ENCODE measurements around the gene CORO7. TPM values are rescaled to one million over a fixed set of nuclear protein-coding genes. Genes with fewer than 3 reads are reported as not detected.
A peak's percentile ranks its signal among the peaks of the same experiment; 100 is the strongest.

CORO7 gene
- total RNA-seq, 4 donors from 2014 or later, result 18.8 to 29.6 (median 25.7) TPM

DNA sequence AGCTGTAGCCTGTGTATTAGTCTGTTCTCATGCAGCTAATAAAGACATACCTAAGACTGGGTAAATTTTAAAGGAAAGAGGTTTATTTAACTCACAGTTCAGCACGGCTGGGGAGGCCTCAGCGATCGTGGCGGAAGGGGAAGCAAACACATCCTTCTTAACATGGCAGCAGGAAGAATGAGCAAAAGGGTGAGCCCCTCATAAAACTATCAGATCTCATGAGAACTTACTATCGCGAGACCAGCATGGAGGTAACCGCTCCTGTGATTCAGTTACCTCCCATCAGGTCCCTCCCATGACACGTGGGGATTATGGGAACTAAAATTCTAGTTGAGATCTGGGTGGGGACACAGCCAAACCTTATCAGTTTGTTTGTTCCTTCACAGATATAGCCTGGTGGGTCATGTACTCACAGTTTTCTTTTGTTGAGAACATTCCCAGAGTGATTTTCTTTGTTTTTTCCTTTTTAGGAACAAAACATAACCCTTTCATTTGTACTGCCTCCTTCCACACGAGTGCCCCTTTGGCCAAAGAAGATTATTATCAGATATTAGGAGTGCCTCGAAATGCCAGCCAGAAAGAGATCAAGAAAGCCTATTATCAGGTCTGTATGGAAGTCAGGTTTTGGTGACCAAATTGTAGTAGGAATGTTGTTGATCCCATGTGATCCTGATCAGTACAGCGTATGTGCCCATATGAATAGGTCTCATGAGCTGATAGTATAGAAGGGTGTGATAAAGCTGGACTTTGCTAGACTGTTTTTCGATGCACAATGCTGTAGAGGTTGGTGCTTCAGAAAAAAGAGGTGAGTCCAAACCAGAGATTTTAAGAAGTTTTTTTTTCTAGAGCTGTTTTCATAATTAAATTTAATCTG, 17.8 kb upstream of the CORO7 start:
- no peaks in the 10 kb centered on the region for H3K9me3 ChIP-seq
- 85% methylated on average over 12 of the region's 12 CpGs for WGBS
- no peak overlapping the region for H3K27ac ChIP-seq
- H3K4me3 ChIP-seq, result no peak overlapping the region
- H3K27me3 ChIP-seq, result no peaks in the 10 kb centered on the region
- TF ChIP-seq POLR2AphosphoS5 (IDR thresholded peaks at IDR 0.05) (no peak), POLR2A (IDR thresholded peaks at IDR 0.05) (no peak), EP300 (IDR thresholded peaks at IDR 0.05) (no peak)
- TF ChIP-seq, protein P1, sequence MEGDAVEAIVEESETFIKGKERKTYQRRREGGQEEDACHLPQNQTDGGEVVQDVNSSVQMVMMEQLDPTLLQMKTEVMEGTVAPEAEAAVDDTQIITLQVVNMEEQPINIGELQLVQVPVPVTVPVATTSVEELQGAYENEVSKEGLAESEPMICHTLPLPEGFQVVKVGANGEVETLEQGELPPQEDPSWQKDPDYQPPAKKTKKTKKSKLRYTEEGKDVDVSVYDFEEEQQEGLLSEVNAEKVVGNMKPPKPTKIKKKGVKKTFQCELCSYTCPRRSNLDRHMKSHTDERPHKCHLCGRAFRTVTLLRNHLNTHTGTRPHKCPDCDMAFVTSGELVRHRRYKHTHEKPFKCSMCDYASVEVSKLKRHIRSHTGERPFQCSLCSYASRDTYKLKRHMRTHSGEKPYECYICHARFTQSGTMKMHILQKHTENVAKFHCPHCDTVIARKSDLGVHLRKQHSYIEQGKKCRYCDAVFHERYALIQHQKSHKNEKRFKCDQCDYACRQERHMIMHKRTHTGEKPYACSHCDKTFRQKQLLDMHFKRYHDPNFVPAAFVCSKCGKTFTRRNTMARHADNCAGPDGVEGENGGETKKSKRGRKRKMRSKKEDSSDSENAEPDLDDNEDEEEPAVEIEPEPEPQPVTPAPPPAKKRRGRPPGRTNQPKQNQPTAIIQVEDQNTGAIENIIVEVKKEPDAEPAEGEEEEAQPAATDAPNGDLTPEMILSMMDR (IDR thresholded peaks at IDR 0.05), result no peak
- no peaks in the 10 kb centered on the region for H3K4me1 ChIP-seq
- DNase-seq (ENCODE audit: low spot score in 2 of 2), result no peak
- H3K36me3 ChIP-seq, result peaks cover 48% of the 10 kb centered on the region

DNA sequence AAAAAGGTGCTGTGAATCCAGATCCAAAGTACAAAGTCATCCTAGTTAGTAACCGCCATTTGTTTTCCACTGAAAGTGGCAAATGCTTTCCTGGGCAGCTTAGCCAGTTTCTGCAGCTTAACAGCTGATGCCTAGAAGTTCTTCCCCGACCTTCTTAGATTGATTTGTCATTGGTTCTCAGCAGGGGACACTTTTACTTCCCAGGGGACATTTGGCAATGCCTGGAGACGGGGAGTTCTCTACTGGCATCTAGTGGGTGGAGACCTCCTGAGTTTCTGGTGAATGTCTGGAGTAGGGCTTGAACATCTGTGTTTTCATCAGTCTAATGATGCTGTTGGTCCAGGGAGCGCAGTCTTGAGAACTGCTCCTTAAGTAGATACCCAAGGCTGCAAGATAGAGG, 16.8 kb upstream of the CORO7 start:
- WGBS, result 83% methylated on average over 4 of the region's 4 CpGs
- no peak for DNase-seq (ENCODE audit: low spot score in 2 of 2)
- no peak overlapping the region for H3K27ac ChIP-seq
- TF ChIP-seq POLR2AphosphoS5 (IDR thresholded peaks at IDR 0.05), result no peak
- no peak for TF ChIP-seq EP300 (IDR thresholded peaks at IDR 0.05)
- TF ChIP-seq, protein P1 (IDR thresholded peaks at IDR 0.05), result no peak
- no peak for TF ChIP-seq POLR2A (IDR thresholded peaks at IDR 0.05)
- no peaks in the 10 kb centered on the region for H3K27me3 ChIP-seq
- no peak overlapping the region for H3K4me3 ChIP-seq
- no peaks in the 10 kb centered on the region for H3K9me3 ChIP-seq
- peaks cover 4% of the 10 kb centered on the region for H3K4me1 ChIP-seq
- peaks cover 41% of the 10 kb centered on the region for H3K36me3 ChIP-seq

DNA sequence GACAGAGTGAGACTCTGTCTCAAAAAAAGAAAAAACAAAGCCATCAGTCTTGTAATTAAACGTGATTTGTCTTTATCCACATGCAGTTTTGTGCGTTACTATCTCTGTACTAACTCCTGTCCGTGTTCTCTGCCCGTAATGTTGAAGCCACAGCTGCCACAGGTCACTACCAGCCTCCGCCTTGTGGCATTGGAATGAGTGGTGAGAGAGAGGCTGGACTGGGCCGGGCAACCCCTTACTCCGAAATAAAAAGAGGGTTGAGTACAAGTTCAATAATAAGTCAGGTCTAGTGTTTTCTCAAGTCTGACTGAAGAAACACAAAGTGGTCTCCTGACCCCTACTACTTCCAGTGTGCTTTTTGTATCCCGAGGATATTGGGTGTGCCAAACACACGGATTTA, 14.6 kb upstream of the CORO7 start:
- Histone ChIP-seq H3K4me3 (no peak overlapping the region), H3K27ac (no peak overlapping the region), H3K9me3 (no peaks in the 10 kb centered on the region), H3K36me3 (peaks cover 19% of the 10 kb centered on the region), H3K4me1 (peaks cover 24% of the 10 kb centered on the region), H3K27me3 (no peaks in the 10 kb centered on the region)
- TF ChIP-seq POLR2AphosphoS5 (IDR thresholded peaks at IDR 0.05) (no peak), EP300 (IDR thresholded peaks at IDR 0.05) (no peak), POLR2A (IDR thresholded peaks at IDR 0.05) (no peak)
- TF ChIP-seq, protein P1 (IDR thresholded peaks at IDR 0.05), result no peak
- WGBS, result 87% methylated on average over 9 of the region's 9 CpGs
- DNase-seq (ENCODE audit: low spot score in 2 of 2), result no peak

DNA sequence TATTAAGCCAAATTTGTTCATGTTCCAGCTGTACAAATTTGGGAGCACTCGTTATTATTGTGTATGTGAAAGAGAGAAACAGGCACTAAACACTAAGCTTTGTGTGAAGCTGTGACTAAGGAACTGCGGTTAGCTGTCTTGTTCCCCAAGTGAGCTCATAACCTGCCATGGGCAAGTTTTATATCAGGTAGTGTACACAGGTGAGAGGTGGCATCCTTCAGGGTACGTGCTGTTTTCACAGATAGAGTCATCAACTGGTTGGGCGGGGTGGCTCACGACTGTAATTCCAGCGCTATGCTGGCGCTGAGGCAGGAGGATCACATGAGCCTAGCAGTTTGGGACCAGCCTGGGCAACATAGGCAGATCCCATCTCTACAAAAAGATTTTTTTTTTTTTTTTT, 12.1 kb upstream of the CORO7 start:
- H3K27ac ChIP-seq, result no peak overlapping the region
- H3K4me1 ChIP-seq, result peaks cover 30% of the 10 kb centered on the region
- WGBS, result 69% methylated on average over 7 of the region's 7 CpGs
- H3K9me3 ChIP-seq, result no peaks in the 10 kb centered on the region
- no peaks in the 10 kb centered on the region for H3K36me3 ChIP-seq
- H3K27me3 ChIP-seq, result no peaks in the 10 kb centered on the region
- no peak for DNase-seq (ENCODE audit: low spot score in 2 of 2)
- no peak overlapping the region for H3K4me3 ChIP-seq
- no peak for TF ChIP-seq EP300 (IDR thresholded peaks at IDR 0.05)
- no peak for TF ChIP-seq POLR2AphosphoS5 (IDR thresholded peaks at IDR 0.05)
- TF ChIP-seq, protein P1 (IDR thresholded peaks at IDR 0.05), result no peak
- no peak for TF ChIP-seq POLR2A (IDR thresholded peaks at IDR 0.05)

DNA sequence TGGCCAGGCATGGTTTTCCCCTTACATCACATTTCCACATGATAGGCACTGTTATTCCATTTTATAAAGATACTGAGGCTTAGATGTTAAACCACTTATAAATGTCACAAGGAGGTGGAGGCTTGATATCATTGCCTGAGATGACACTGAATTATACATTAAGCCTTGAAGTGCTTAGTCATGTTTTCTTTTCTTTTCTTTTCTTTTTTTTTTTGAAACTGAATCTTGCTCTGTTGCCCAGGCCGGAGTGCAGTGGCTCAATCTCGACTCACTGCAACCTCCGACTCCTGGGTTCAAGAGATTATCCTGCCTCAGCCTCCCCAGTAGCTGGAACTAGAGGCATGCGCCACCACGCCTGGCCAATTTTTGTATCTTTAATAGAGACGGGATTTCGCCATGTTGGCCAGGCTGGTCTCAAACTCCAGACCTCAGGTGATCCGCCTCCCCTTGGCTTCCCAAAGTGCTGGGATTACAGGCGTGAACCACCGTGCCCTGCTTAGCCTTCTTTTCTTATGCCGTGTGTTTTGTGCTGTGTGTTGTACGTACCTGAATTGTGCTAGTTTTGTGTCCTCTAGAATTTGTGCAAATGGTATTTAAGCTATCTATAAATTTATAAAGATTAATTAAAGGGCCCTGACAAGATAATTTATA, 10.5 kb upstream of the CORO7 start:
- Histone ChIP-seq H3K27me3 (no peaks in the 10 kb centered on the region), H3K4me3 (peak overlapping the region; percentile 88), H3K36me3 (no peaks in the 10 kb centered on the region), H3K9me3 (no peaks in the 10 kb centered on the region), H3K4me1 (peaks cover 30% of the 10 kb centered on the region), H3K27ac (peak overlapping the region; percentile 95)
- no peak for DNase-seq (ENCODE audit: low spot score in 2 of 2)
- 86% methylated on average over 12 of the region's 12 CpGs for WGBS
- no peak for TF ChIP-seq POLR2AphosphoS5 (IDR thresholded peaks at IDR 0.05)
- no peak for TF ChIP-seq EP300 (IDR thresholded peaks at IDR 0.05)
- TF ChIP-seq, protein P1 (IDR thresholded peaks at IDR 0.05), result no peak
- TF ChIP-seq POLR2A (IDR thresholded peaks at IDR 0.05), result no peak

Data from suprapubic skin (tissue), 4 donors.